ENCODE data around the gene TEN1. TPM values are rescaled to one million over a fixed set of nuclear protein-coding genes. Genes with fewer than 3 reads are reported as not detected.

TEN1 gene
- total RNA-seq, 1 donor, result 23.2 TPM

DNA sequence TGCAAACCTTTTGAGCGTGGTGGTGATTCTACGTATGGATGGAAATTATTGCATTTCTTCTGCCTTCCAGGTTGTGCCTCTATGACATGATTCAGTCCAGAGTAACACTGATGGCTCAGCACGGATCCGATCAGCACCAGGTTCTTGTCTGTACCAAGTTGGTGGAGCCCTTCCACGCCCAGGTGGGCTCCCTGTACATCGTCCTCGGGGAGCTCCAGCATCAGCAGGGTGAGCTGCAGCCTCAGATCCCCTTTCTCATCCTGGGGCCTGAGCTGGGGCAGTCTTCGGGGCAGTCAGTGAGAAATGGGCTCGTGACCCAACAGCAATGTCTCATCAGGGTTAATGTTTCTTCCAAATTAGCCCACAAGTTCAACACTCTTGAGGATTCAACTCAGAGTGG is 12.4 kb downstream of the TEN1 start:
- peaks cover under 1% of the 10 kb centered on the region for H3K4me1 ChIP-seq (ENCODE audit: insufficient read depth, low read length)

DNA sequence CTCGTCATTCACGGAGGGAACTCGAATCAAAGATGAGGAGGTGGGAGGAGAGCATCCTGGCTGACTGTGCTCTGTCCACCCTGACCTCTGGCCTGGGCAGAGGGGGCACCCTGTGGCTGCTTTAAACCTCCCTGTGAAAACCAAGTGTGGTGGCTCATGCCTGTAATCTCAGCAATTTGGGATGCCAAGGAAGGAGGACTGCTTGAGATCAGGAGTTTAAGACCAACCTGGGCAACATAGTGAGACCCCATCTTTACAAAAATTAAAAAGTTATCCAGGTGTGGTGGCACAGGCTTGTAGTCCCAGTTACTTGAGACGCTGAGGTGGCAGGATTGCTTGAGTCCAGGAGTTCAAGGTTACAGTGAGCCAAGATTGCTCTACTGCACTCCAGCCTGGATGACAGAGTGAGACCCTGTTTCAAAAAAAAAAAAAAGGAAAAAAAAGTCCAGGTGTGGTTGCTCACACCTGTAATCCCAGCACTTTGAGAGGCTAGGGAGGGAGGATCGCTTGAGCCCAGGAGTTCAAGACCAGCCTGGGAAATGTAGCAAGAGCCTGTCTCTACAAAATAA is 15.8 kb downstream of the TEN1 start:
- H3K9me3 ChIP-seq (ENCODE audit: low read depth, low read length), result no peaks in the 10 kb centered on the region
- no peaks in the 10 kb centered on the region for H3K79me2 ChIP-seq (ENCODE audit: insufficient read depth, low read length)
- no peak overlapping the region for H3K27ac ChIP-seq (ENCODE audit: low read depth, low read length)
- H2AFZ ChIP-seq (ENCODE audit: low read length), result no peak overlapping the region
- H3K4me3 ChIP-seq (ENCODE audit: insufficient read depth, low read length), result no peak overlapping the region
- no peaks in the 10 kb centered on the region for H4K20me1 ChIP-seq (ENCODE audit: insufficient read depth, low read length)
- H3K27me3 ChIP-seq (ENCODE audit: insufficient read depth, low read length), result no peaks in the 10 kb centered on the region
- peak; percentile 22 for DNase-seq (ENCODE audit: insufficient read length, low spot score, missing footprints)
- TF ChIP-seq, protein P1, sequence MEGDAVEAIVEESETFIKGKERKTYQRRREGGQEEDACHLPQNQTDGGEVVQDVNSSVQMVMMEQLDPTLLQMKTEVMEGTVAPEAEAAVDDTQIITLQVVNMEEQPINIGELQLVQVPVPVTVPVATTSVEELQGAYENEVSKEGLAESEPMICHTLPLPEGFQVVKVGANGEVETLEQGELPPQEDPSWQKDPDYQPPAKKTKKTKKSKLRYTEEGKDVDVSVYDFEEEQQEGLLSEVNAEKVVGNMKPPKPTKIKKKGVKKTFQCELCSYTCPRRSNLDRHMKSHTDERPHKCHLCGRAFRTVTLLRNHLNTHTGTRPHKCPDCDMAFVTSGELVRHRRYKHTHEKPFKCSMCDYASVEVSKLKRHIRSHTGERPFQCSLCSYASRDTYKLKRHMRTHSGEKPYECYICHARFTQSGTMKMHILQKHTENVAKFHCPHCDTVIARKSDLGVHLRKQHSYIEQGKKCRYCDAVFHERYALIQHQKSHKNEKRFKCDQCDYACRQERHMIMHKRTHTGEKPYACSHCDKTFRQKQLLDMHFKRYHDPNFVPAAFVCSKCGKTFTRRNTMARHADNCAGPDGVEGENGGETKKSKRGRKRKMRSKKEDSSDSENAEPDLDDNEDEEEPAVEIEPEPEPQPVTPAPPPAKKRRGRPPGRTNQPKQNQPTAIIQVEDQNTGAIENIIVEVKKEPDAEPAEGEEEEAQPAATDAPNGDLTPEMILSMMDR (IDR thresholded peaks at IDR 0.05; ENCODE audit: extremely low read depth, low read depth, low read length), result no peak
- H3K4me2 ChIP-seq (ENCODE audit: insufficient read depth, low read length), result no peak overlapping the region
- H3K36me3 ChIP-seq (ENCODE audit: insufficient read depth, low read length), result peaks cover 8% of the 10 kb centered on the region
- peaks cover 11% of the 10 kb centered on the region for H3K4me1 ChIP-seq (ENCODE audit: insufficient read depth, low read length)

More for the DNA sequence above, 12.4 kb downstream of the TEN1 start:
- Histone ChIP-seq H3K4me2 (ENCODE audit: insufficient read depth, low read length) (no peak overlapping the region), H2AFZ (ENCODE audit: low read length) (no peak overlapping the region), H3K79me2 (ENCODE audit: insufficient read depth, low read length) (no peaks in the 10 kb centered on the region), H4K20me1 (ENCODE audit: insufficient read depth, low read length) (no peaks in the 10 kb centered on the region), H3K9me3 (ENCODE audit: low read depth, low read length) (no peaks in the 10 kb centered on the region), H3K27ac (ENCODE audit: low read depth, low read length) (no peak overlapping the region), H3K27me3 (ENCODE audit: insufficient read depth, low read length) (no peaks in the 10 kb centered on the region), H3K4me3 (ENCODE audit: insufficient read depth, low read length) (no peak overlapping the region), H3K36me3 (ENCODE audit: insufficient read depth, low read length) (peaks cover 8% of the 10 kb centered on the region)
- no peak for DNase-seq (ENCODE audit: insufficient read length, low spot score, missing footprints)
- TF ChIP-seq, protein P1 (IDR thresholded peaks at IDR 0.05; ENCODE audit: extremely low read depth, low read depth, low read length), result no peak

GRCh38 chr17:75995385-75995925 is 16.4 kb downstream of the TEN1 start:
- TF ChIP-seq, protein P1 (IDR thresholded peaks at IDR 0.05; ENCODE audit: extremely low read depth, low read depth, low read length), result no peak
- Histone ChIP-seq H4K20me1 (ENCODE audit: insufficient read depth, low read length) (no peaks in the 10 kb centered on the region), H3K4me1 (ENCODE audit: insufficient read depth, low read length) (peaks cover 11% of the 10 kb centered on the region), H3K9me3 (ENCODE audit: low read depth, low read length) (no peaks in the 10 kb centered on the region), H2AFZ (ENCODE audit: low read length) (no peak overlapping the region), H3K36me3 (ENCODE audit: insufficient read depth, low read length) (peaks cover 8% of the 10 kb centered on the region), H3K4me2 (ENCODE audit: insufficient read depth, low read length) (no peak overlapping the region), H3K4me3 (ENCODE audit: insufficient read depth, low read length) (no peak overlapping the region), H3K79me2 (ENCODE audit: insufficient read depth, low read length) (no peaks in the 10 kb centered on the region), H3K27ac (ENCODE audit: low read depth, low read length) (no peak overlapping the region), H3K27me3 (ENCODE audit: insufficient read depth, low read length) (no peaks in the 10 kb centered on the region)
- DNase-seq (ENCODE audit: insufficient read length, low spot score, missing footprints), result peak; percentile 38

- Histone ChIP-seq H3K79me2 (ENCODE audit: insufficient read depth, low read length) (no peaks in the 10 kb centered on the region), H3K4me2 (ENCODE audit: insufficient read depth, low read length) (peak overlapping the region; percentile 59), H2AFZ (ENCODE audit: low read length) (peak overlapping the region; percentile 42), H3K4me1 (ENCODE audit: insufficient read depth, low read length) (peaks cover 11% of the 10 kb centered on the region), H3K27me3 (ENCODE audit: insufficient read depth, low read length) (no peaks in the 10 kb centered on the region), H3K9me3 (ENCODE audit: low read depth, low read length) (no peaks in the 10 kb centered on the region), H3K27ac (ENCODE audit: low read depth, low read length) (peak overlapping the region; percentile 2), H3K4me3 (ENCODE audit: insufficient read depth, low read length) (peak overlapping the region; percentile 29), H3K36me3 (ENCODE audit: insufficient read depth, low read length) (peaks cover 2% of the 10 kb centered on the region), H4K20me1 (ENCODE audit: insufficient read depth, low read length) (no peaks in the 10 kb centered on the region)
- DNase-seq (ENCODE audit: insufficient read length, low spot score, missing footprints), result peak; percentile 97
- TF ChIP-seq, protein P1 (IDR thresholded peaks at IDR 0.05; ENCODE audit: extremely low read depth, low read depth, low read length), result no peak
Measured at GRCh38 chr17:75996665-75997590, 17.9 kb downstream of the TEN1 start.
